ENCODE data around the gene OXCT2.
A peak's percentile ranks its signal among the peaks of the same experiment; 100 is the strongest.

The OXCT2 gene

GRCh38 chr1:39733161-39733560 lies 38.0 kb downstream of the OXCT2 start:
- DNase-seq (ENCODE audit: low spot score), result no peak

GRCh38 chr1:39732730-39733129 lies 38.4 kb downstream of the OXCT2 start:
- no peak for DNase-seq (ENCODE audit: low spot score)

GRCh38 chr1:39729842-39730241 lies 41.3 kb downstream of the OXCT2 start:
- DNase-seq (ENCODE audit: low spot score), result no peak

GRCh38 chr1:39729030-39729429 lies 42.1 kb downstream of the OXCT2 start:
- no peak for DNase-seq (ENCODE audit: low spot score)

- DNase-seq (ENCODE audit: low spot score), result no peak
Measured at GRCh38 chr1:39727932-39728317, 43.2 kb downstream of the OXCT2 start.

- no peak for DNase-seq (ENCODE audit: low spot score)
Measured at GRCh38 chr1:39727221-39727931, 43.8 kb downstream of the OXCT2 start.

GRCh38 chr1:39726600-39726999 lies 44.5 kb downstream of the OXCT2 start:
- DNase-seq (ENCODE audit: low spot score), result no peak

GRCh38 chr1:39722495-39722894 lies 48.7 kb downstream of the OXCT2 start:
- no peak for DNase-seq (ENCODE audit: low spot score)

GRCh38 chr1:39721664-39722063 lies 49.5 kb downstream of the OXCT2 start:
- no peak for DNase-seq (ENCODE audit: low spot score)

GRCh38 chr1:39720094-39720999 lies 50.8 kb downstream of the OXCT2 start:
- DNase-seq (ENCODE audit: low spot score), result peak; percentile 54

Data from COLO829 (cell line).